ENCODE results near the gene HIRA. TPM values are rescaled to one million over a fixed set of nuclear protein-coding genes. Genes with fewer than 3 reads are reported as not detected.

HIRA gene
- total RNA-seq, 1 experiment from 2014 or later: 24.3 TPM

- Mint-ChIP-seq H3K36me3 (ENCODE audit: insufficient read depth, unreplicated experiment) (peaks cover 68% of the 10 kb centered on the region), H3K4me1 (ENCODE audit: insufficient read depth, unreplicated experiment) (no peaks in the 10 kb centered on the region), H3K9me3 (ENCODE audit: unreplicated experiment) (no peaks in the 10 kb centered on the region), H3K27me3 (ENCODE audit: insufficient read depth, unreplicated experiment) (no peaks in the 10 kb centered on the region), H3K27ac (ENCODE audit: low read depth, unreplicated experiment) (no peak overlapping the region), H3K4me3 (ENCODE audit: unreplicated experiment) (no peak overlapping the region)
- TF ChIP-seq, protein P1, sequence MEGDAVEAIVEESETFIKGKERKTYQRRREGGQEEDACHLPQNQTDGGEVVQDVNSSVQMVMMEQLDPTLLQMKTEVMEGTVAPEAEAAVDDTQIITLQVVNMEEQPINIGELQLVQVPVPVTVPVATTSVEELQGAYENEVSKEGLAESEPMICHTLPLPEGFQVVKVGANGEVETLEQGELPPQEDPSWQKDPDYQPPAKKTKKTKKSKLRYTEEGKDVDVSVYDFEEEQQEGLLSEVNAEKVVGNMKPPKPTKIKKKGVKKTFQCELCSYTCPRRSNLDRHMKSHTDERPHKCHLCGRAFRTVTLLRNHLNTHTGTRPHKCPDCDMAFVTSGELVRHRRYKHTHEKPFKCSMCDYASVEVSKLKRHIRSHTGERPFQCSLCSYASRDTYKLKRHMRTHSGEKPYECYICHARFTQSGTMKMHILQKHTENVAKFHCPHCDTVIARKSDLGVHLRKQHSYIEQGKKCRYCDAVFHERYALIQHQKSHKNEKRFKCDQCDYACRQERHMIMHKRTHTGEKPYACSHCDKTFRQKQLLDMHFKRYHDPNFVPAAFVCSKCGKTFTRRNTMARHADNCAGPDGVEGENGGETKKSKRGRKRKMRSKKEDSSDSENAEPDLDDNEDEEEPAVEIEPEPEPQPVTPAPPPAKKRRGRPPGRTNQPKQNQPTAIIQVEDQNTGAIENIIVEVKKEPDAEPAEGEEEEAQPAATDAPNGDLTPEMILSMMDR (IDR thresholded peaks at IDR 0.05; ENCODE audit: unreplicated experiment): no peak
- POLR2A ChIA-PET: no interaction called here
- BruUV-seq (replicated peaks): no TSS peak
- no peak for DNase-seq (ENCODE audit: unreplicated experiment)
- CTCF ChIA-PET: no interaction called here
- intact Hi-C loops (cut with micrococcal nuclease): no loop called here
Observed at GRCh38 chr22:19376971-19377370, 54.6 kb downstream of the HIRA start.

DNA sequence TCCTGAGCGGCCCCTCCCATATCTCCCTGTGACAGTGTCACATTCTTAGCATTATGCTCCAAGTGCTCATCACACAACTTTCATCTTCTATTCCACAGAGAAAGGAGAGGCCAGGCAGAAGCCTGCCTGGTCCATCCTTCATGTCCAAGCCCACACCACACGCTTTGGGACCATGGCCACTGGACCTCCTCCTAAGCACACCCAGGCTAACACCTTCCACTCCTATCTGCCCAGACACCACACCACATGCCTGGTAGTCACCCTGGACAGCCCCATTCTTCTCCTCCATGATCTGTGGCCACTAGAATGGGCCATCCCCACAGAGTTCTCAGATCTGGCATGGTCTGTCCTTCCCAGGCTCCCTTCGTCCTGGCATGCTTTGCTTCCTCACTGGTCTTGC lies 55.3 kb downstream of the HIRA start:
- no peak for DNase-seq (ENCODE audit: unreplicated experiment)
- CTCF ChIA-PET: no interaction called here
- Mint-ChIP-seq H3K27me3 (ENCODE audit: insufficient read depth, unreplicated experiment) (no peaks in the 10 kb centered on the region), H3K4me1 (ENCODE audit: insufficient read depth, unreplicated experiment) (no peaks in the 10 kb centered on the region), H3K9me3 (ENCODE audit: unreplicated experiment) (no peaks in the 10 kb centered on the region), H3K4me3 (ENCODE audit: unreplicated experiment) (no peak overlapping the region), H3K27ac (ENCODE audit: low read depth, unreplicated experiment) (no peak overlapping the region), H3K36me3 (ENCODE audit: insufficient read depth, unreplicated experiment) (peaks cover 69% of the 10 kb centered on the region)
- POLR2A ChIA-PET: no interaction called here
- no TSS peak for BruUV-seq (replicated peaks)
- TF ChIP-seq, protein P1 (IDR thresholded peaks at IDR 0.05; ENCODE audit: unreplicated experiment): no peak
- intact Hi-C loops (cut with micrococcal nuclease): no loop called here

DNA sequence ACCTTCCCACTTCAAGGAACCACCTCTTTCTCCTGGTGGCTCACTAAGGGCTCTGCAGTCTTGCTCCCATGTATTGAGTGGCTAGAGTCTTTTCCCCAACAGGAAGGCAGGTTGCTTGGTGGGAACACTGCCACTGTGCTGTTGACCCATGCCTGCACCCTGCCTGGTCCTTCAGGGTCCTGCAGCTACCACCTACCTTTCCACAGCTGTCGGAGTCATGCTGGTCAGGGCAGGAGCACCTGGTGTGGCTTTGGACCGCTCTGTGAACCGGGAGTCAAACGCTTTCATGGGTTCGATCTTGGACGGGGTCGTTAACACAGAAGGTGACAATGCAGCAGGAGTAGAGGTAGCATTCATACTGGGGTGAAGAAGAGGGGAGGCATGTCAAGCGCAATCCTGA lies 56.1 kb downstream of the HIRA start:
- intact Hi-C loops (cut with micrococcal nuclease): no loop called here
- no peak for DNase-seq (ENCODE audit: unreplicated experiment)
- Mint-ChIP-seq H3K36me3 (ENCODE audit: insufficient read depth, unreplicated experiment) (peaks cover 67% of the 10 kb centered on the region), H3K4me3 (ENCODE audit: unreplicated experiment) (no peak overlapping the region), H3K9me3 (ENCODE audit: unreplicated experiment) (no peaks in the 10 kb centered on the region), H3K27me3 (ENCODE audit: insufficient read depth, unreplicated experiment) (no peaks in the 10 kb centered on the region), H3K4me1 (ENCODE audit: insufficient read depth, unreplicated experiment) (no peaks in the 10 kb centered on the region), H3K27ac (ENCODE audit: low read depth, unreplicated experiment) (no peak overlapping the region)
- no TSS peak for BruUV-seq (replicated peaks)
- TF ChIP-seq, protein P1 (IDR thresholded peaks at IDR 0.05; ENCODE audit: unreplicated experiment): no peak
- CTCF ChIA-PET: no interaction called here
- POLR2A ChIA-PET: interaction anchor here (1.1 kb wide), 1 partner anchor 11 kb away, joined by 3 read pairs; no protein-coding TSS in a partner anchor

- CTCF ChIA-PET: no interaction called here
- peaks cover 65% of the 10 kb centered on the region for H3K36me3 Mint-ChIP-seq (ENCODE audit: insufficient read depth, unreplicated experiment)
- H3K4me3 Mint-ChIP-seq (ENCODE audit: unreplicated experiment): no peak overlapping the region
- BruUV-seq (replicated peaks): no TSS peak
- TF ChIP-seq, protein P1 (IDR thresholded peaks at IDR 0.05; ENCODE audit: unreplicated experiment): no peak
- intact Hi-C loops (cut with micrococcal nuclease): no loop called here
- no peak for DNase-seq (ENCODE audit: unreplicated experiment)
- POLR2A ChIA-PET: interaction anchor here (1.1 kb wide), 1 partner anchor 12 kb away, joined by 3 read pairs; no protein-coding TSS in a partner anchor
- no peaks in the 10 kb centered on the region for H3K9me3 Mint-ChIP-seq (ENCODE audit: unreplicated experiment)
- no peak overlapping the region for H3K27ac Mint-ChIP-seq (ENCODE audit: low read depth, unreplicated experiment)
- H3K4me1 Mint-ChIP-seq (ENCODE audit: insufficient read depth, unreplicated experiment): no peaks in the 10 kb centered on the region
- no peaks in the 10 kb centered on the region for H3K27me3 Mint-ChIP-seq (ENCODE audit: insufficient read depth, unreplicated experiment)
Observed at GRCh38 chr22:19374410-19374809, 57.1 kb downstream of the HIRA start.

All from MCF 10A (cell line).